ENCODE measurements around the gene GSTM2.

GRCh38 chr1:109639063-109639840, 28.6 kb upstream of the GSTM2 start:
- TF ChIP-seq CTCF (IDR thresholded peaks at IDR 0.05 in 8 of 11, conservative IDR thresholded peaks at IDR 0.05 in 3 of 11) (no peak), POLR2A (IDR thresholded peaks at IDR 0.05) (no peak)

All from spleen (tissue), 7 donors.